GM18502 (cell line): ENCODE data around the gene AUNIP.

Experiments used
- ATAC-seq: cut with Tn5 transposase; IDR thresholded peaks from one replicate; pipeline ENCODE4 v1.9.1; 2021; ENCODE audit warnings: mild to moderate bottlenecking; ENCODE audit not compliant: unreplicated experiment, poor library complexity

The AUNIP gene

GRCh38 chr1:25889470-25889869 is 30.2 kb upstream of the AUNIP start:
- no peak for ATAC-seq

- ATAC-seq: no peak
These were observed 29.2 kb upstream of the AUNIP start for GRCh38 chr1:25888426-25888987.

DNA sequence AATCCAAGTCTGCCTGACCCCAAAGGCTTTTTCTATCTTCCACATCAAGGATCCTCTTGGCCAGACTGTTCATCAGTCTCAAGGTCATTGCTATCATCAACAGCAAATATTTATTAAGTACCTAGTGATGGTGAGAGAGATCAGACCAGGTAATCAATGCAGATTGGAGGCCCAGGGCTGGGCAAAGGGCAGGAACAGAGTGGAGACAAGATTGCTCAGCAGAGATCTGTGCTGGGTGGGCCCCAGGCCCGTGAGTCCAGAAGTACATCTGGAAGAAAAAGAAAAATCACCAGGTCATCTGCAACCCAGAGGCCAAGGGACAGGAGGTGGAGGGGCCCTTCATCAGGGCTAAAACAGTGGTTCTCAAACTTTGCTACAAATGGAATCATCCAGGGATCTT is 26.3 kb upstream of the AUNIP start:
- no peak for ATAC-seq

GRCh38 chr1:25881266-25881665 is 22.0 kb upstream of the AUNIP start:
- ATAC-seq: no peak

- no peak for ATAC-seq
These were observed 21.3 kb upstream of the AUNIP start for GRCh38 chr1:25880518-25880917.

- ATAC-seq: no peak
These were observed 20.4 kb upstream of the AUNIP start for GRCh38 chr1:25879675-25880074.

GRCh38 chr1:25878690-25879089 is 19.4 kb upstream of the AUNIP start:
- no peak for ATAC-seq

GRCh38 chr1:25877155-25877554 is 17.9 kb upstream of the AUNIP start:
- no peak for ATAC-seq

- no peak for ATAC-seq
These were observed 17.4 kb upstream of the AUNIP start for GRCh38 chr1:25876693-25877077.

GRCh38 chr1:25875856-25876692 is 16.8 kb upstream of the AUNIP start:
- no peak for ATAC-seq

GRCh38 chr1:25875154-25875855 is 16.0 kb upstream of the AUNIP start, which contains the start of gene PAQR7:
Gene PAQR7 (minus strand): TSS chr1:25875708. CDS start chr1:25863839, 11,869 bp downstream.
- no peak for ATAC-seq

DNA sequence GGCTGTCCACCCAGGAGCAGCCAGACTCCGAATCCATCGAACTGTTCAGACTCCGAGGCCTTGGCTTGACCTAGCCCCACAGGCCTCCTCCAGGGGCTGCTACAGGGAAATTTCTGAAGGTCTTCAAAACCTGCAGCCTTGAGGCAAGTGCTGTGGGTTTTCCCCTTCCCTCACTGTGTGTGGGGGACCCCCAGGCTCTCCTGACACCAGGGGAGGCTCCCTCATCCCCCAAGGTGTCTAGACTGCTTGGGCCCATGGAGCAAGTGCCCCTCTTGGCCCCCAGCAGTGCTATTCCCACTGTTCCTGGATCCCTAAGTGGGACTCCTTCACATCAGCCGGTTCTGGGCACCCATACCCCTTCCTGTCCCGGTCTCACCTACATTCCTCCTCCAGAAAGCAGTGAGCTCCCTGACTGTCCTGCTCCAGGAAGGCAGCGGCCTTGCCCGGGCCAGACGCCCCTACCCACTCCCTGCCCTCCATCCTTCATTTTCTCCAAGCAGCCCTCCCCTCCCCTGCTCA is 15.4 kb upstream of the AUNIP start:
- ATAC-seq: no peak

- ATAC-seq: no peak
These were observed 15.0 kb upstream of the AUNIP start for GRCh38 chr1:25874209-25874608.

DNA sequence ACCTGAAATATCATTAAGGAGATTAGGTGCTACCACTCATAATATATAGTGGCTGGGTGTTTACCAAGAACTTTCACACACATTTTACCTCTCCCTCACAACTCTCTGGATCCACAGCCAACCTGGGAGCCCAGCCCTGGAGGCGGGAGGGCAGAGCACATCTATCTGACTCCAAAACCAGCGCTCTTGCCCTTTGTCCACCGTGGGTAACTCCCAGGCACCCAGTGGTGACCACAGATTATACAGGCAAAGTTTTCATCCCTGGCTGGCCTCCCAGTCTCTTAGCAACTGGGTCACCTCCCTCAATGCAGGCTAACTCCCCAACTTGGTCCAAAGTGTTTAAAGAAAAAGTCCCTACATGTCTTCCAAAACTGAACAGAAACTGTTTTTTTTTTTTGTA is 13.9 kb upstream of the AUNIP start:
- ATAC-seq: no peak

DNA sequence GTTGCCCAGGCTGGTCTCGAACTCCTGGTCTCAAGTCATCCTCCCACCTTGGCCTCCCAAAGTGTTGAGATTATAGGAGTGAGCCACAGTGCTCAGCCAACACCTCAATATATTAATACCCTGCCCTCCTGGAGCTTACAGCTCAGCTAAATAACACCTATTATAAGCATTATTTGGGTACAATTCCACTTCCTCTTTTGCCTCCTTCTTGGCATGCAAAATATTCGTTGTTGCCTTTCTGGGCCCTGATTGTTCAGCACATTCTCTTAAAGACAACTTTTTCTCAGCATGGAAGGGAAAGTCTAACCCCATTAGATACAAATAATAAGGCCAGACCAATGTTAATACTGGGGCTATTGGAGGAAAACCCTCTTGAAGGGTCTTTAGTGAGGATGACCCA is 13.5 kb upstream of the AUNIP start:
- ATAC-seq: no peak

- ATAC-seq: no peak
These were observed 12.6 kb upstream of the AUNIP start for GRCh38 chr1:25871704-25872494.

- ATAC-seq: no peak
These were observed 11.9 kb upstream of the AUNIP start for GRCh38 chr1:25871086-25871703.

DNA sequence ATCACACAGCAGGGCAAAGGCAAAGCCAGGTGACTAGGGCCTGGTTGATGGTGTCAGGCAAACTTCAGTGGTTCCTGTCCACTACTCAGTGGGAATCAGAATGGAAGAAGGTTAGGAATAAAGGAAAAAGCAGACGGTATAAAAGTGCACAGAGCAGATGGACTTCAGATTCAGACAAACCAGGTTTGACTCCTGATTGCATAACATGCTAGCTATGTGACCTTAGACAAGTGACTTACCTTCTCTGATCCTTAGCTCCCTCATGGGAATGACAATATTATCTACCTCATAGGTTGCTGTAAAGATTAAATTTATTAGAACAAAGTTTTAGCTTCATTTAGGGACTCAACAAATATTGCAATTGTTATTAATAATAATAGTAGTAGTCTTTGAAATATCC is 11.4 kb upstream of the AUNIP start:
- no peak for ATAC-seq

- ATAC-seq: no peak
These were observed 10.8 kb upstream of the AUNIP start for GRCh38 chr1:25869909-25870606.
